ENCODE results near the gene NDUFC2.
"Not testable (repeated sequence)": the region's sequence is repeated elsewhere in the genome, so short reads cannot be mapped to it uniquely, and the experiment has no call there.

DNA sequence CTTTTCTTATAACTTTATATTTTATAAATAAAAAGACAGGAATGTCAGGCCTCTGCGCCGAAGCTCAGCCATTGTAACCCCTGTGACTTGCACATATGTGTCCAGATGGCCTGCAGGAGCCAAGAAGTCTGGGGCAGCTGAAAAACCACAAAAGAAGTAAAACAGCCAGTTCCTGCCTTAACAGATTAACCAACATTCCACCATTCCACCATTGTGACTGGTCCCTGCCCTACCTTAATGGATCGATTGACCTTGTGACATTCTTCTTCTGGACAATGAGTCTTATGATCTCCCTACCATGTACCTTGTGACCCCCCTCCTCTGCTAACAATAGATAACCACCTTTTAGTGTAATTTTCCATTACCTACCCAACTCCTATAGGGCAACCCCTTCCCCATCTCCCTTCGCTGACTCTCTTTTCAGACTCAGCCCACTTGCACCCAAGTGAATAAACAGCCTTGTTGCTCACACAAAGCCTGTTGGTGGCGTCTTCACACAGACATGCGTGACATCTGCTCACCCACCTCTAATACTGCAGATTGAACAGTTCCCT, 6.9 kb upstream of the NDUFC2 start:
- not testable (repeated sequence) for TF ChIP-seq CTCF, POLR2A (IDR thresholded peaks at IDR 0.05)
